Activated B cell treated with CpG ODN at 0.5 μM for 24 hours (primary cell): ENCODE data around the gene CLEC20A. TPM values are rescaled to one million over a fixed set of nuclear protein-coding genes. Genes with fewer than 3 reads are reported as not detected.

ENCODE experiments used
- ATAC-seq: fragments of 200-7000 bp; cut with Tn5 transposase; one replicate; pipeline ENCODE4 v1.10.0; 2021; ENCODE audit warnings: low read depth, mild to moderate bottlenecking, moderate library complexity
- CTCF ChIA-PET: fragments of 350-600 bp; sonication (Branson Sonifier 250); formaldehyde crosslinking; loops from one replicate; lab custom pipeline; 2021; ENCODE audit warnings: antibody characterized with exemption; lab: Charles Lee
- POLR2A ChIA-PET: fragments of 350-600 bp; sonication (Branson Sonifier 250); formaldehyde crosslinking; loops from one replicate; lab custom pipeline; 2021; ENCODE audit warnings: antibody characterized with exemption; lab: Charles Lee
- DNase-seq: peaks from one replicate; pipeline ENCODE4 v3.0.0; 2022
- H3K27ac Mint-ChIP-seq: one replicate; pipeline ENCODE4 v1.8.0; 2020; ENCODE audit warnings: mixed read lengths
- H3K27me3 Mint-ChIP-seq: one replicate; pipeline ENCODE4 v1.8.0; 2021; ENCODE audit warnings: mixed read lengths
- H3K36me3 Mint-ChIP-seq: one replicate; pipeline ENCODE4 v1.8.0; 2021; ENCODE audit warnings: low read depth, mixed read lengths
- H3K4me1 Mint-ChIP-seq: one replicate; pipeline ENCODE4 v1.8.0; 2021; ENCODE audit warnings: mixed read lengths
- H3K4me3 Mint-ChIP-seq: one replicate; pipeline ENCODE4 v1.8.0; 2020; ENCODE audit warnings: mild to moderate bottlenecking, mixed read lengths
- H3K9me3 Mint-ChIP-seq: one replicate; pipeline ENCODE4 v1.8.0; 2020; ENCODE audit warnings: mixed read lengths
- intact Hi-C: fragments of 100-400 bp; cut with micrococcal nuclease; formaldehyde crosslinking; loops from one replicate; pipeline ENCODE4 v1.15.1; 2024
- total RNA-seq: library from RNA; stranded (reverse); gene quantifications from 2 replicates; pipeline ENCODE4 v1.2.3, GENCODE V29; 2022
- TF ChIP-seq, protein P1 (sequence below): fragments of 200-600 bp; IDR thresholded peaks from one replicate; pipeline ENCODE4 v1.8.0; 2022; ENCODE audit warnings: antibody characterized with exemption, mild to moderate bottlenecking

CLEC20A gene
- total RNA-seq, 1 donor from 2014 or later = 1.7 TPM

DNA sequence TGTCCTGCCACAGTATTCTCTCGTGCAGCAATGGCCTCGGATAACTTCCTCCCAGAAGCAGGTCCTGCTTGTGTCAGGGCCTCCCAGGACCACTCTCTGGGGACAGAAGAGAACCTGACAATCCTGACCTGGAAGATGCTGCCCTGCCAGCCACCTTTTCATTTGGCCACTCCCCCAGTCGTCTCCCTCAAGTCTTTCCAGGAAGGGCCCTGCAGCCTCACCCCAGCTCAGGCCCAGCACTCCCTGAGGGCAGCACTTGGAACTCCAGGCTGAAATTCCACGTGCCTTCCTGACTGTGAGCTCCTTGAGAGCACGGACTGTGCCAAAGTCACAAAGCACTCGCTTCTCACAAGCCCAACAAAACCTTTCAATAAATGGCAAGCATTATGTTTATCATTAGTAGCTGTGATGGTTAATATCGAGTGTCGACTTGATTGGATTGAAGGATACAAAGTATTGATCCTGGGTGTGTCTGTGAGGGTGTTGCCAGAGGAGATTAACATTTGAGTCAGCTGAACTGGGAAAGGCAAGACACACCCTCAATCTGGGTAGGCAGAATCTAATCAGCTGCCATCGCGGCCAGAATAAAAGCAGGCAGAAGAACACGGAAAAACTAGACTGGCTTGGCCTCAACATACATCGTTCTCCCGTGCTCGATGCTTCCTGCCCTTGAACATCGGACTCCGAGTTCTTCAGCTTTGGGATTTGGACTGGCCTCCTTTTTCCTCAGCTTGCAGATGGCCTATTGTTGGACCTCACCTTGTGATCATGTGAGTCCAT is 2.3 kb upstream of the CLEC20A start:
- no peak for DNase-seq
- Mint-ChIP-seq H3K36me3 (no peaks in the 10 kb centered on the region), H3K4me1 (peaks cover 2% of the 10 kb centered on the region), H3K27ac (no peak overlapping the region), H3K27me3 (no peaks in the 10 kb centered on the region), H3K9me3 (no peaks in the 10 kb centered on the region), H3K4me3 (no peak overlapping the region)
- ChIA-PET CTCF (interaction anchor here (5.8 kb wide), 1 partner anchor 187 kb away, joined by 60 read pairs; no protein-coding TSS in a partner anchor), POLR2A (no interaction called here)
- intact Hi-C loops = no loop called here
- no peak for ATAC-seq
- TF ChIP-seq, protein P1, sequence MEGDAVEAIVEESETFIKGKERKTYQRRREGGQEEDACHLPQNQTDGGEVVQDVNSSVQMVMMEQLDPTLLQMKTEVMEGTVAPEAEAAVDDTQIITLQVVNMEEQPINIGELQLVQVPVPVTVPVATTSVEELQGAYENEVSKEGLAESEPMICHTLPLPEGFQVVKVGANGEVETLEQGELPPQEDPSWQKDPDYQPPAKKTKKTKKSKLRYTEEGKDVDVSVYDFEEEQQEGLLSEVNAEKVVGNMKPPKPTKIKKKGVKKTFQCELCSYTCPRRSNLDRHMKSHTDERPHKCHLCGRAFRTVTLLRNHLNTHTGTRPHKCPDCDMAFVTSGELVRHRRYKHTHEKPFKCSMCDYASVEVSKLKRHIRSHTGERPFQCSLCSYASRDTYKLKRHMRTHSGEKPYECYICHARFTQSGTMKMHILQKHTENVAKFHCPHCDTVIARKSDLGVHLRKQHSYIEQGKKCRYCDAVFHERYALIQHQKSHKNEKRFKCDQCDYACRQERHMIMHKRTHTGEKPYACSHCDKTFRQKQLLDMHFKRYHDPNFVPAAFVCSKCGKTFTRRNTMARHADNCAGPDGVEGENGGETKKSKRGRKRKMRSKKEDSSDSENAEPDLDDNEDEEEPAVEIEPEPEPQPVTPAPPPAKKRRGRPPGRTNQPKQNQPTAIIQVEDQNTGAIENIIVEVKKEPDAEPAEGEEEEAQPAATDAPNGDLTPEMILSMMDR = no peak

DNA sequence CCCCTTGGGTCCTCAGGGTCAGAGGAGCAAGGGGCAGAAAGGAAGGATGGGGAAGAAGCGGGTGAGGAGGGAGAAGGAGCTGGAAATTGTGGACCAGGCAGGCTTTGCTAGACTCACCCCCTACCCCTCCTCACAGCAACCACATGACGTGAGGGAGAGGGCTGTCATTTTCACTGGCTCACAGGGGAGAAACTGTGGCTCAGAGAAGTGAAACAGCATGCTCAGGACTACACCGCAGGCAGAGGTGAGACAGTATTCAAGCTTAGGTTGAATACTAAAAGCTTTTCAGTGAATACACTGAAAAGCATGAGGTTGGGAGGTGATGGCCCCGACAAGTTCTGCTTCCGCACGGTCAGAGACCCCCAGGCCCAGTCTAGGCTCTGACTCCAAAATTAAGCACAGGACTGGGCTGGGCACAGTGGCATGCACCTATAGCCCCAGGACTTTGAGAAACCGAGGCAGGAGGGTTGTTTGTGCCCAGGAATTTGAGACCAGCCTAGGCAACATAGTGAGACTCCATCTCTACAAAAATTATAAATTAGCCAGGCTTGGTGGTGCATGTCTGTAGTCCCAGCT is 1.2 kb upstream of the CLEC20A start:
- ATAC-seq (no peak), DNase-seq (no peak)
- Mint-ChIP-seq H3K4me1 (peaks cover 2% of the 10 kb centered on the region), H3K4me3 (no peak overlapping the region), H3K36me3 (no peaks in the 10 kb centered on the region), H3K9me3 (no peaks in the 10 kb centered on the region), H3K27ac (no peak overlapping the region), H3K27me3 (no peaks in the 10 kb centered on the region)
- ChIA-PET CTCF (interaction anchor here (0.5 kb wide), 1 partner anchor 505 kb away, joined by 3 read pairs; no protein-coding TSS in a partner anchor), POLR2A (no interaction called here)
- intact Hi-C loops = no loop called here
- TF ChIP-seq, protein P1 = no peak

DNA sequence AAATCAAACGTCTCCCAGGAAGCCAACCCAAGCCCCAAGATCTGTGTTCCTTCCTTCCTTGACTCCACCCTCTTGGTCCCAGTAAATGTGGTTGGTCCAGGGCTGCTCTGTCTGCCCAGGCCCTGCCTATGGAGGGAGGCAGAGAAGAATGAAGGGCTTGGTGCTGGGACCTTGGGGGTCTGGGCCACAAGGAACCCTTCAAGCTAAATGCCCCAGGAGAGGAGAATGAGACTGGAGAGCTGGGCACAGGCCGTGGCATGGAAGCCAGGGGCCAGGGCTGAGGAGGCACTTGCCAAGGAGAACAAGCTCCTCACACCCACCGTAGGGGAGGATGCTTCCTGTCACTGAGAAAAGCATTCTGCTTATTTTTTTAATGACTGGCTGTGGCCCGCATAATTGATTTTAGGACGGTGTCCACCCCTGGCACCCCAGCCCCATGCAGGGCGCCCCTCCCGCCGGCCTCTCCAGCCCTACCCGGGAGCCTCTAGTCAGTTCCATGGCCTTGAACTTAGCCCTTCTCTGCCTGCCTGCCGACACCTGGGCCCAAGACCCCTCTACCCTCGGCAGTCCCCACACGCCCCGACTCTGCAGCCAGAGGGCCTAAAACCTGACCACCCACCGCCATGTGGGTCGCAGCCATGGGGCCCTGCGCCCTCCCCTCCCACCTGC is 889 bp downstream of the CLEC20A start:
- Mint-ChIP-seq H3K4me3 (no peak overlapping the region), H3K27ac (no peak overlapping the region), H3K36me3 (no peaks in the 10 kb centered on the region), H3K4me1 (no peaks in the 10 kb centered on the region), H3K9me3 (no peaks in the 10 kb centered on the region), H3K27me3 (no peaks in the 10 kb centered on the region)
- TF ChIP-seq, protein P1 = no peak
- DNase-seq = no peak
- CTCF ChIA-PET = no interaction called here
- no peak for ATAC-seq
- POLR2A ChIA-PET = no interaction called here
- intact Hi-C loops = no loop called here

DNA sequence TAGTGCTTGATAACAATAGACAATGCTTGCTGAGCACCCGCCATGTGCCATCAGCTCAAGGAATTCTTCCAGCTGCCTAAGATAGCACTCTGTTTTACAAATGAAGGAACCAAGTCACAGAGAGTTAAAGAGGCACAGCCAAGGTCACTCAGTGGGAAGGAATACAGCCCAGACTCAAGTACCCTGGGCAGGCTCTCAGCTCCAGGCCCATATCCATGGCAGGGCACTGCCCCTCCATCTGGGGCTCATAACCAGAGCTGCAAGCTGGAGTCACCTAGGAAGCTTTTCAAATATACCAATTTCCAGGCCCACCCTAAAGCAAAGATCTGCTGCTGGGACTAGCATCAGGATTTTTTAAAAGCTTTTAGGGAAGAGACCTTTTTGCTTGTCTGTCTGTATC is 1.6 kb downstream of the CLEC20A start:
- no peaks in the 10 kb centered on the region for H3K4me1 Mint-ChIP-seq
- H3K9me3 Mint-ChIP-seq = no peaks in the 10 kb centered on the region
- POLR2A ChIA-PET = no interaction called here
- no peak overlapping the region for H3K27ac Mint-ChIP-seq
- H3K36me3 Mint-ChIP-seq = no peaks in the 10 kb centered on the region
- TF ChIP-seq, protein P1 = no peak
- H3K27me3 Mint-ChIP-seq = no peaks in the 10 kb centered on the region
- ATAC-seq (no peak), DNase-seq (no peak)
- CTCF ChIA-PET = no interaction called here
- intact Hi-C loops = no loop called here
- H3K4me3 Mint-ChIP-seq = no peak overlapping the region

DNA sequence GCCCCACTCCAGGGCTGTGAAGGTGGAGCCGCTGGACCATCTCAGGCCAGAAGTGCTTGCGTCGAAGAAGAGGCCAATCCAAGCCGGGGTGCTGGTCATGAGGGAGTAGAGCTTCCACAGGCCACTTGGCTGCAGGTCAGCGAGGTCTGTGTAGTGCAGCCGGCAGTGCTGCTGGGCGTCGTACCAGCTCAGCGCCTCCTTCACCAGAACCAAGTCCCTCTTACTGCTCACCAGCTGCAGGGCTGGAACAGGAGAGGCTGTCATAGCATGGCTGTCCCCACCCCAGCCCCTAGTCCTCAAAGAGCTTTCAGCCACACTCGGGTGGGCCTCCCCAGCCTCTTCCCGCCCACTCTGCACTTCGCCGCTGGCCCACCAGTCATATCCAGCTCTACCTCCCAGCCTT is 2.2 kb downstream of the CLEC20A start:
- Mint-ChIP-seq H3K36me3 (no peaks in the 10 kb centered on the region), H3K27me3 (no peaks in the 10 kb centered on the region), H3K27ac (no peak overlapping the region), H3K4me1 (no peaks in the 10 kb centered on the region), H3K4me3 (no peak overlapping the region), H3K9me3 (no peaks in the 10 kb centered on the region)
- TF ChIP-seq, protein P1 = no peak
- no peak for ATAC-seq
- CTCF ChIA-PET = no interaction called here
- no peak for DNase-seq
- intact Hi-C loops = no loop called here
- POLR2A ChIA-PET = no interaction called here
